Right lobe of liver (tissue), 6 donors: ENCODE measurements around the gene CCDC127. TPM values are rescaled to one million over a fixed set of nuclear protein-coding genes. Genes with fewer than 3 reads are reported as not detected.
"Not testable (repeated sequence)": the region's sequence is repeated elsewhere in the genome, so short reads cannot be mapped to it uniquely, and the experiment has no call there.

Source experiments
- ATAC-seq, 4 donors: fragments of 200-7000 bp; cut with Tn5 transposase; one replicate each; pipeline ENCODE4 v1.9.1; 2020; ENCODE audit warnings: mild to moderate bottlenecking in 4 of 4, moderate library complexity in 4 of 4
- DNase-seq, 3 donors: peaks; one replicate each; pipeline ENCODE4 v3.0.0-alpha.2; 2020
- H3K27ac ChIP-seq, 3 donors: fragments of 200-600 bp; one replicate each; pipeline ENCODE4 v1.8.0; 2022
- H3K27me3 ChIP-seq, 2 donors: fragments of 200-600 bp; one replicate each; pipeline ENCODE4 v1.8.0; 2022
- H3K36me3 ChIP-seq, 4 donors: fragments of 200-600 bp; sonication (generic) in 1 of 4; one replicate each; pipeline versions ENCODE4 v1.5.1 to v1.8.0; 2017 to 2022; ENCODE audit warnings: control low read depth in 1 of 4
- H3K4me1 ChIP-seq, 4 donors: fragments of 200-600 bp; sonication (generic) in 1 of 4; one replicate each; pipeline versions ENCODE4 v1.5.1 to v1.8.0; 2017 to 2022; ENCODE audit warnings: control low read depth in 1 of 4
- H3K4me3 ChIP-seq, 3 donors: fragments of 200-600 bp; one replicate each; pipeline ENCODE4 v1.8.0; 2022
- H3K9me3 ChIP-seq, 4 donors: fragments of 200-600 bp; sonication (generic) in 1 of 4; one replicate each; pipeline versions ENCODE4 v1.5.1 to v1.8.0; 2017 to 2022; ENCODE audit warnings: control low read depth in 1 of 4
- POLR2A ChIP-seq: fragments of 450-650 bp; IDR thresholded peaks from one replicate; pipeline ENCODE4 v1.6.1; 2017; ENCODE audit warnings: antibody characterized with exemption, mild to moderate bottlenecking
- WGBS: methylation state at CpG from one replicate; pipeline ENCODE4 v1.1.6; 2018; ENCODE audit warnings: low coverage, low lambda C conversion rate; ENCODE audit not compliant: insufficient coverage; ENCODE audit errors: missing lambda C conversion rate; 5-methylcytosine and 5-hydroxymethylcytosine counted together
- intact Hi-C, 2 donors: fragments of 100-400 bp; cut with DNase I; formaldehyde crosslinking; loops; one replicate each; pipeline versions ENCODE4 v1.11.2 to v1.14.1; 2022
- long read RNA-seq: library from polyadenylated mRNA; unstranded; transcript quantifications from one replicate; pipeline ENCODE4 v2.0.0, GENCODE V29; 2019
- total RNA-seq, 6 experiments: library from RNA; depleted of rRNA in 2 of 6; stranded (reverse); fragments of >200 nt in 2 of 6; fragmentation: NEBNext Ultra II Directional in 3 of 6; extraction: Animal tissue kit (Norgen Biotek cat#: 25700) in 3 of 6; gene quantifications; one replicate each; pipeline versions ENCODE4 v1.1.0 to v1.2.4, GENCODE V29; 2016 to 2023
- TF ChIP-seq, protein P1 (sequence below), 4 donors: fragments of 200-600 bp in 3 of 4; fragments of 450-650 bp in 1 of 4; IDR thresholded peaks; one replicate each; pipeline versions ENCODE4 v1.5.1 to v1.8.0; 2016 to 2022; ENCODE audit warnings: antibody characterized with exemption in 4 of 4, mild to moderate bottlenecking in 2 of 4
- donor health status: DM: no; HTN: yes; CAD: no.
- donor health status: DM: no; HTN: no; CAD: no.
- donor health status: DM: no; HTN: no; CAD: no.
- donor health status: DM: no; HTN: yes; CAD: no.
- donor health status: DM: no; HTN: yes; CAD: no.

Gene CCDC127, protein sequence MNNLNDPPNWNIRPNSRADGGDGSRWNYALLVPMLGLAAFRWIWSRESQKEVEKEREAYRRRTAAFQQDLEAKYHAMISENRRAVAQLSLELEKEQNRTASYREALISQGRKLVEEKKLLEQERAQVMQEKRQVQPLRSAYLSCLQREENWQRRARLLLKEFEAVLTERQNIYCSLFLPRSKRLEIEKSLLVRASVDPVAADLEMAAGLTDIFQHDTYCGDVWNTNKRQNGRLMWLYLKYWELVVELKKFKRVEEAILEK
- 1 to 10 TPM; 1.2 to 3.6 (median 2.2) TPM for total RNA-seq
- long read RNA-seq, full-length matches to known transcripts, result 2 of 3 reads
- long read RNA-seq, partial matches to known transcripts, result 0 of 3 reads
- long read RNA-seq, other reads (novel, unspliced or antisense), result 1 of 3 reads

DNA sequence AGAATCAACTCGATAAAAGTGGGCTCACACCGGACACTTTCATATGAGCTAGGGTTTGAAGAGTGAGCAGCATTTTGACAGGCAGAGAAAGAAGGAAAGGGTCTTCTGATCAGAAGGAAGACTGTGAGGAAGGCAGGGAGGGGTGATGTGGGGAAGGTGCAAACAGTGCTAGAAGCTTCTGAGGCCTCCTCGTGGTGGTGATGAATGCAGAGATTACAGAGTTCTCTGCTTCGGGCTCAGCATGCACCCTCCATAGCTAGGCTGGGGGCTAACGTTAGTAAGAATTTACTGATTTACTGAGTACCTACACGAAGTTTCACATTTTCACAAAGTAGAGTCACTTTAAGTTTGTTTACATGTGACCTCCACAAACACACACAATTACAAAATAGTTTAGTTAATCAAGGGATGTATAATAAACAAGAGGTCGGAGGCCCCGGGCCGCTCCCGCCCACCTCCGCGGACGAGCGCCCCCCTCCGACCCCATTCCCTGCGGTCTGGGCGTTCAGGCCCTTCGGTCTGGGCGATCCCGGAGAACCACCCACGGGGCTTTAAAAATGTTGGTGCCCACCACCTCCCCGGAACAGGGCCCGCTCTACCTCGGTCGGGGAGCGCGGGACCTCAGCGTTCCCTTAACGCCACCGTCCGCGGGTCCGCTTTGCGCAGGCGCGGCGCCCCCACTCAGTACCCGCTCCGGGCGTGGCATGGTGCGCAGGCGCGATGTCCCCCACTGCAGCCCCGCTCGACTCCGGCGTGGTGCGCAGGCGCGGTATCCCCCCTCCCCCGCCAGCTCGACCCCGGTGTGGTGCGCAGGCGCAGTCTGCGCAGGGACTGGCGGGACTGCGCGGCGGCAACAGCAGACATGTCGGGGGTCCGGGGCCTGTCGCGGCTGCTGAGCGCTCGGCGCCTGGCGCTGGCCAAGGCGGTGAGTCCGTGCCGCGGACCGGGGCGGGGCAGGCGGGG is at the start of gene CCDC127, which contains the start of gene SDHA:
CCDC127 (minus strand) TSS at position 660 of the 963 bp plus-strand sequence. CDS start 1,304 bp downstream, outside the sequence.
SDHA (plus strand) TSS at position 827 of the 963 bp plus-strand sequence; CDS start at position 863, 36 bp downstream.
- 6% methylated on average over 12 of the region's 75 CpGs for WGBS

DNA sequence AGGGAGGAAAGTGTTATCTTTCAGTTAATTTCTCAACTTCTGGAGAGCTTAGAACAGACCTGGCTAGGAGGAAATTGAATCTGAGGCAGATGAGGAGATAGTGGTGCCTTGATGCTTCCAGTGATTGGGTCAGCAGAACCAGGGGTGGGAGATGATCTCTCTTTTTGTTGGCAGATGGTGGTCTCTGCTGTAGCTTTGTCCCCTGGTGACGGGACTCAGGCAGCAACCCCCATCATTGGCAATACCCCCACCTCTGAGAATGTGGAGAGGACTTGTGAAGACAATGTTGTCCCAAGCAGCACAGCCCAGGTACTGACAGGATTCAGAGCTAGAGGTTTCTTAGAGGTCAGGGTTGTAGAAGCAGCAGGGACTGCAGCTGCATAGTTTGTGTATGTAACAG is 49.8 kb upstream of the CCDC127 start:
- WGBS, result no CpG with 5 or more reads among the region's 1 CpG

More for the DNA sequence above, at the start of gene CCDC127, which contains the start of gene SDHA:
- DNase-seq (peak; percentile 97 to 99 (median 98)), ATAC-seq (peak; percentile 91 to 93 (median 92))
- H3K27me3 ChIP-seq, intact Hi-C loops, H3K9me3 ChIP-seq, H3K36me3 ChIP-seq: not testable (repeated sequence)
- H3K4me3 ChIP-seq, result peak within 1 kb of the TSS; percentile 91 to 98 (median 97)
- H3K27ac ChIP-seq, result peak within 1 kb of the TSS; percentile 92 to 94 (median 93)
- peaks cover 0 to 29% (median 7%) of the 10 kb centered on the region in 4 donors for H3K4me1 ChIP-seq
- TF ChIP-seq, protein P1, sequence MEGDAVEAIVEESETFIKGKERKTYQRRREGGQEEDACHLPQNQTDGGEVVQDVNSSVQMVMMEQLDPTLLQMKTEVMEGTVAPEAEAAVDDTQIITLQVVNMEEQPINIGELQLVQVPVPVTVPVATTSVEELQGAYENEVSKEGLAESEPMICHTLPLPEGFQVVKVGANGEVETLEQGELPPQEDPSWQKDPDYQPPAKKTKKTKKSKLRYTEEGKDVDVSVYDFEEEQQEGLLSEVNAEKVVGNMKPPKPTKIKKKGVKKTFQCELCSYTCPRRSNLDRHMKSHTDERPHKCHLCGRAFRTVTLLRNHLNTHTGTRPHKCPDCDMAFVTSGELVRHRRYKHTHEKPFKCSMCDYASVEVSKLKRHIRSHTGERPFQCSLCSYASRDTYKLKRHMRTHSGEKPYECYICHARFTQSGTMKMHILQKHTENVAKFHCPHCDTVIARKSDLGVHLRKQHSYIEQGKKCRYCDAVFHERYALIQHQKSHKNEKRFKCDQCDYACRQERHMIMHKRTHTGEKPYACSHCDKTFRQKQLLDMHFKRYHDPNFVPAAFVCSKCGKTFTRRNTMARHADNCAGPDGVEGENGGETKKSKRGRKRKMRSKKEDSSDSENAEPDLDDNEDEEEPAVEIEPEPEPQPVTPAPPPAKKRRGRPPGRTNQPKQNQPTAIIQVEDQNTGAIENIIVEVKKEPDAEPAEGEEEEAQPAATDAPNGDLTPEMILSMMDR (IDR thresholded peaks at IDR 0.05), result peak; percentile 11 to 46 (median 30)
- TF ChIP-seq POLR2A, result peak; percentile 93

DNA sequence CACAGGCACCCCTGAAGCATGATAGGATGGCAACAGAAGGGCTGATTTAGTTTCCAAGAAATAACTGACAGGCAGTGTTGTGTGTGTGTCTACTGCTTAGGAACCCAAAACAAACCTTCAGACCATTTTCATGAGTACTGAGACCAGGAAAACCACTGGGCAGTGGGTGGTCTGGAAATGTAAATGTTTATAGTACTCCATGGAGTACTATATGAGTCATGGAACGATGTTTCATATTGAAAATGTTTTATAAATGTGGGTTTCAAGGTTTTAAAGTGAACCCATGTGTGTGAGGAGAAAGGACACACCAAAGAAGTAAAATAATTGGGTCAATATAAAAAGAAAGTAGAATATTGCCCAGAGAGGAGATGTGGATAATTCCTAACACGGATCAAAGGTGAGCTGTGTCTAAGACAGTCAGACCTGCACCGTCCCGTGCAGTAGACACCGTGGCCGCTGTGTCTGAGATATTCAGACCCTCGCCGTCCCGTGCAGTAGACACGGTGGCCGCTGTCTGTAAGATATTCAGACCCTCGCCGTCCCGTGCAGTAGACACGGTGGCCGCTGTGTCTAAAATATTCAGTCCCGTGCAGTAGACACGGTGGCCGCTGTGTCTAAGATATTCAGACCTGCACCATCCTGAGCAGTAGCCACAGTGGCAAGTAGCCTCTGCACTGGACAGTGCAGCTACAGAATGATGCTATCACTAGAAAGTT is 48.5 kb upstream of the CCDC127 start:
- WGBS, result 97% methylated on average over 9 of the region's 19 CpGs
- H3K9me3 ChIP-seq, intact Hi-C loops, H3K36me3 ChIP-seq, H3K27ac ChIP-seq, ATAC-seq, DNase-seq, H3K4me3 ChIP-seq, H3K27me3 ChIP-seq: not testable (repeated sequence)
- peaks cover 0 to 13% (median 4%) of the 10 kb centered on the region in 4 donors for H3K4me1 ChIP-seq

More for the DNA sequence above, 49.8 kb upstream of the CCDC127 start:
- Histone ChIP-seq H3K9me3 (no peaks in the 10 kb centered on the region), H3K27ac (no peak overlapping the region), H3K4me3 (no peak overlapping the region), H3K36me3 (no peaks in the 10 kb centered on the region), H3K4me1 (peaks cover 0 to 13% (median 4%) of the 10 kb centered on the region in 4 donors), H3K27me3 (no peaks in the 10 kb centered on the region)
- DNase-seq (no peak), ATAC-seq (no peak)
- intact Hi-C loops, result no loop called here
- TF ChIP-seq POLR2A, result no peak
- TF ChIP-seq, protein P1 (IDR thresholded peaks at IDR 0.05), result no peak

DNA sequence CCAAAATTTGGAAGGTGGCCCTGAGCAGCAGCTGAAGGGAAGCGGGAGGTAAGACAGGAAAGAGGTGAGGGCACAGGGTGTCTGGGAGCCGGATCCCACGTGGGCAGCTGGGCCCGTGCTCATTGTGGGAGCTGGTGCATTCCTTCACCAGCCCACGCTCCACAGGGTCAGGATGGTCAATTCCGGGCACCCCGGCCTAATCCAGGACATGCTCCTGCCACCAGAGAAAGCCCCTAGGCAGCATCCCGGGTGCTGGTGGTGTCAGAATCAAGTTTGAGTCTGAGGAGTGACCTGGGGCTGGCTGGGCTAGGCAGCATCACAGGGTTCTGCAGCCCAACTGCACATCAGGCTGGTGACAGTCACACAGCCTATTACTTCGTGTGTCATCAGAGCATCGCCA is 46.4 kb upstream of the CCDC127 start:
- intact Hi-C loops, result no loop called here
- ATAC-seq (peak in 1 of 4 donors; percentile 15), DNase-seq (no peak)
- peak overlapping the region; percentile 32 to 94 (median 93) for H3K27ac ChIP-seq
- peaks cover 0 to 13% (median 4%) of the 10 kb centered on the region in 4 donors for H3K4me1 ChIP-seq
- H3K27me3 ChIP-seq, result no peaks in the 10 kb centered on the region
- no peaks in the 10 kb centered on the region for H3K36me3 ChIP-seq
- H3K9me3 ChIP-seq, result no peaks in the 10 kb centered on the region
- no peak for TF ChIP-seq POLR2A
- TF ChIP-seq, protein P1 (IDR thresholded peaks at IDR 0.05), result no peak
- H3K4me3 ChIP-seq, result no peak overlapping the region
- 90% methylated on average over 2 of the region's 10 CpGs for WGBS
